Stimulated activated CD4-positive, alpha-beta T cell treated with anti-CD3 and anti-CD28 coated beads, Interleukin-15, amount 100 ng/mL, for 1 hour (primary cell): ENCODE data around the gene FBL.

Source experiments
- DNase-seq, 2 donors: peaks; one replicate each; pipeline ENCODE4 v3.0.0-alpha.2; 2020; ENCODE audit warnings: low read depth in 1 of 2, low spot score in 1 of 2

The FBL gene

GRCh38 chr19:39843919-39844793 is 2.0 kb downstream of the FBL start:
- no peak for DNase-seq

DNA sequence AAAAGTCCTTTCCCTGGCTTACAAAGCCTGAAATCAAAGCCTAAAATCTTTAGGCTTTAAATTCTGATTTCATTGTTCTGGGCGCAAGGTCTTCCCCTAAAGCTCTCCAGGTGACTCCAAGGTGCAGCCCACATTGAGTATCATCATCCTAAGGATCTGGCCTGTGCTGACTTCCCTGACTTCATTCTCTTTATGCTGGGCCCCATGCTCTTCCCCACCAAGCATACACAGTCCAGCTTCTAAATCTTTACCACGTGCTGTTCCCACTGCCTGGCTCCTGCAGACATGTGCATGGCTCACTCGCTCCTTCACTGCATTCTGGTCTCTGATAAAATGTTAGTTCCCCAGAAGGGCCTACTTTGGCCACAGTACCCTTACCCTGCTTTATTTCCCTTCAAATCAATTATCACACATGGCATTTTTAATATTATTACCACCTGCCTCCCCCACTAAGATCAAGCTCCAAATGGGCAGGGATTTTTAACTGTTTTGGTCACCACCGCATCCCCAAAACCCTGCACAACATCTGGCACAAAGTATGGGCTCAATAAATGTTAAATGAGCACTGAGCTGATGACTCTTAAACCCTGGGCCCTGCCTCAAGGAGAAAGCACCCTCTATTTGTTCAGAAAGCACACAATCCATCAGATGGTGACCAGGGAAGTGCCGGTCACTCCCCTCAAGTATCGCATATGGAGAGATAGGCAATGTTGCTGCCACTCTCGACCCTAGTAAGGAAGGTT is 3.3 kb downstream of the FBL start:
- no peak for DNase-seq

DNA sequence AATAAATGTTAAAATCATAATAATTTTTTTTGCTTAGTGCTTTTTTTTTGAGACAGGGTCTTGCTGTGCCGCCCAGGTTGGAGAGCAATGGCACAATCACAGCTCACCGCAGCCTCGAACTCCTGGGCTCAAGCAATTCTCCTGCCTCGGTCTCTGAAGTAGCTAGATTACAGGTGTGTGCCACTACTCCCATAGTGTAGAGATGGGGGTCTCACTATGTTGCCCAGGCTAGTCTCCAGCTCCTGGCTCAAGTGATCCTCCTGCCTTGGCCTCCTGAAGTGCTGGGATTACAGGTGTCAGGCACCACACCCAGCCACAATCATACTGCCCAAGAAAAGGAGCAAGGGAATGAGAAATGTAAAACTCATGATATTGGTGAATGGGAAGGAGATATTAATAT is 5.1 kb downstream of the FBL start:
- no peak for DNase-seq

- no peak for DNase-seq
Observed at GRCh38 chr19:39840492-39840891, 5.7 kb downstream of the FBL start.

GRCh38 chr19:39839678-39840327 is 6.4 kb downstream of the FBL start:
- DNase-seq = no peak

GRCh38 chr19:39838569-39838968 is 7.6 kb downstream of the FBL start:
- DNase-seq = no peak

- no peak for DNase-seq
Observed at GRCh38 chr19:39837978-39838377, 8.2 kb downstream of the FBL start.

DNA sequence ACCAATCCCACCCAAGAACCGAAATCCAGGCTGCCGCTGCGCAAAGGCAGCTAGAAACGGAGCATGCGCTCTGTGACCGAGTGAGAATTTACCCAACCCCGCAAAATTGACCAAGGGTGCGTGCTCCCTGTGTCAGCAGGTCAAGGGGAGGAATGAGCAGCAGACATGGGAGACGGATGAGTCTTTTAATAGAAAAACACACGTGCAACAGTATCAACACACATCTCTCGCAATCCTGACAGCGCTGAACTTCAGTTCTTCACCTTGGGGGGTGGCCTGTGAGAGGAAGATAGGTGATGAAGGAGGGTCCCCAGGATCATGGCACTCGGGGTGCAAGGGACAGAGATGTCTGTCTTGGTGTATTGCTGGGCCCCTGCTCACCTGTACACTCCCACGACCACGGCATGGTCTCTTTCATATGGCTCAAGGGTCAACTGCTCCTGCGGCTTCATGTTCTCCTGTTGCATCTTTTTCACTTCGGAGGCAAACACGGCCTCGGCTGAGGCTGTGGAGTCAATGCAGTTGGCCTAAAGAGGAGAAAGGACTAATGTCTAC is 11.8 kb downstream of the FBL start:
- DNase-seq = no peak

- DNase-seq = peak; percentile 91 to 95
Observed at GRCh38 chr19:39833464-39834286, 12.5 kb downstream of the FBL start, which contains the start of gene DYRK1B. Gene DYRK1B, minus strand, starts transcription at chr19:39834162. Its CDS starts 2,295 bp downstream, at chr19:39831867.

DNA sequence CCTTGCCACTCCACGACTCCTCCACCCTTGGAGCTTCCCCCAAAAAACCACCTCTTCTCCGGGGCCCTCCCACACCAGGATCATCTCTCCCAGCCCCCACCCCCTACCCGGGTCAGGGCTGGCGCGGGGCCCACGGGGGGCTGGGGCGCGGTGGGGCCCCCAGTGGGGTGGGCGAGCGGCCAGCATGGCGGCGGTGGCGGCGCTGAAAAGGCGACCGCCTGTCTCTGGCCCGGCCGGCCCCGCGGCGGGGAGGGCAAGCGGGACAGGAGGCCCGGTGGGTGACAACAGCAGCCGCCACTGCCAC is 13.1 kb downstream of the FBL start:
- DNase-seq = no peak

GRCh38 chr19:39832341-39833083 is 13.7 kb downstream of the FBL start:
- no peak for DNase-seq

- DNase-seq = no peak
Observed at GRCh38 chr19:39831679-39832078, 14.5 kb downstream of the FBL start.

DNA sequence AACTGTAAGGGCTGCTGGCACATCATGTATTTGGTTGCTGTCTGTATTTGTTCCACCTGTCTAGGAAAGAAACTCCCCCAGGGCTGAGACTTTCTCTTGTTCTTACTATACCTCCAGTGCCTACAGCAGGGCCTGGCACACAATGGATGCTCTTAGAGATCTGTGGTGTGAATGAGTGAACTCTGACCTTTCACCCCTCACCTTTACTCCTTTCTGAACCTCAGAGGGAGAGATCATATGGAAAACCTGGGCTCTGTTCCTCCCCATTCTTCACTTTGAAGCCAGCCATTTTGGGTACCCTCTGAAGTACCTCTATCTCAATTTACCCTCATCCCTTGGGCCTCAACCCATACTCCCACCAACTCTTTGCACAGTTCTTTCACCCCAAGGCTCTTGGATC is 15.3 kb downstream of the FBL start:
- no peak for DNase-seq

DNA sequence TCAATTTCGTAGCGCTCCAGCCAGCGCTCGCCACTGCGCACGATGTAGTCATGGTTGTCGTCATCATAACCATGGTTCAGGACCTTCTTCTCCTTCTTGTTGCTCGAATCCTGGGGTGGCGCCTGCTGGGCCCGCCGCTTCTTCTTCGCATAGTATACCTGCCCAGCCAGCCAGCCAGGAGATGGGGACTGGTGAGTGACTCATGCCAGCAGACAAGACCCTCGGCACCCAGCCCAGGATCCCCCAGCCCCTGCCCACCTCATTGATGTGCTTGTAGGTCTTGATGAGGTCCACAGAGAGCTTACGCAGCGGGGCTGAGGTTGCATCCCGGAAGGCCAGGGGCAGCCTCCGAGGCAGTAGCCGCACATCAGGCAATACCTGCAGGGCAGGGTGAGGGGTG is 15.8 kb downstream of the FBL start:
- no peak for DNase-seq

DNA sequence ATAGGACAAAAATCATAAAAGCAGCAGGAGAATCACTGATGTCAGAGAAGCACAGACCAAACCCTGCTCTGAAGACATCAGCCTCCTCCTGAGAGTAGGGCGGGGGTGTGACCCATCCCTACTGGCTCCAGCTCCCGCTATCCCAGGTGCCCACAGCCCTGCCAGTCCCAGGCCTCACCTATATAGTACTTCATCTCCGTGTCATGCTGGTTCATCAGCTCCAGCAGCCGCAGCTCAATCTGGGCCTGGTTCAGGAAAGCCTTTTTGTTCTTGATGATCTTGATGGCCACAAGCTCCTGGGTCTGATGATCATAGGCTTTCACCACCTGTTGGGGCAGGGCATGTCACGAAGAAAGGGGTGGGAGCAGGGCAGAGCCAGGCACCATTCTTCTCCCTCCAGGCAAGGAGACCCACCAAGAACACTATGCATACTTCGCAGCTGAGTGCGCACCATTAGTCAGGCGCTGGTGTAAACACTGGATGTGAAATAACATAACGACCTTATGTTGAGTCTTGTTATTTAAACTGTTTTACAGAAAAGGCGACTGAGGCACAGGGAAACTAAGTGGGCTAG is 16.4 kb downstream of the FBL start:
- DNase-seq = no peak

GRCh38 chr19:39828654-39829032 is 17.5 kb downstream of the FBL start:
- no peak for DNase-seq

GRCh38 chr19:39828015-39828653 is 18.0 kb downstream of the FBL start:
- no peak for DNase-seq

DNA sequence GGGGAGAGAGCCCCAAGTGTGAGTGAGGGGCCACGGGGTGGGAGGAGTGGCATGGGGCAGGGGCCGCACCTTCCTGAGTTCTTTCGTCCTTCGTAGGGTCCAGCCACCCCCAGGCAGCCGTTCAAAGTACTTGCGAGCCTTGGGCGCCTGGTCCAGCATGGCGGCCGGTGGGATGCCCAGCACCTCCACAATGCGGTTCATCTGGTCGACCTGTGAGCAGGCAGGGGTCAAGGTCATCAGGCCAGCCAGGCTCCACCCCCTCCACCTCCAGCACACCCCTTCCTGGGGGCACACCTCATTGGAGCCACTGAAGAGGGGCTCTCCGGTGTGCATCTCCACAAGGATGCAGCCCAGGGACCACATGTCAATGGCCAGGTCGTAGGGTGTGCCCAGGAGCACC is 19.0 kb downstream of the FBL start:
- DNase-seq = no peak

- DNase-seq = no peak
Observed at GRCh38 chr19:39826311-39826945, 19.8 kb downstream of the FBL start.
